Epithelial cell of proximal tubule (primary cell): ENCODE results near the gene ECHS1. TPM values are rescaled to one million over a fixed set of nuclear protein-coding genes. Genes with fewer than 3 reads are reported as not detected.

ENCODE experiments used
- DNase-seq: peaks from one replicate; pipeline ENCODE4 v3.0.0-alpha.2; 2011; ENCODE audit warnings: low read depth
- H3K4me3 ChIP-seq: 2 replicates; pipeline ENCODE4 v1.5.1; 2011; ENCODE audit warnings: low read depth, mild to moderate bottlenecking, low read length
- total RNA-seq: library from RNA; depleted of rRNA; stranded (reverse); fragments of >200 nt; gene quantifications from 2 replicates; pipeline ENCODE4 v1.2.3, GENCODE V29; 2015
- TF ChIP-seq, protein P1 (sequence below): conservative IDR thresholded peaks from 2 replicates; pipeline ENCODE4 v1.5.1; 2012; ENCODE audit warnings: low read depth, mild to moderate bottlenecking, low read length

ECHS1 gene
- total RNA-seq, 1 donor from 2014 or later = 130 TPM

DNA sequence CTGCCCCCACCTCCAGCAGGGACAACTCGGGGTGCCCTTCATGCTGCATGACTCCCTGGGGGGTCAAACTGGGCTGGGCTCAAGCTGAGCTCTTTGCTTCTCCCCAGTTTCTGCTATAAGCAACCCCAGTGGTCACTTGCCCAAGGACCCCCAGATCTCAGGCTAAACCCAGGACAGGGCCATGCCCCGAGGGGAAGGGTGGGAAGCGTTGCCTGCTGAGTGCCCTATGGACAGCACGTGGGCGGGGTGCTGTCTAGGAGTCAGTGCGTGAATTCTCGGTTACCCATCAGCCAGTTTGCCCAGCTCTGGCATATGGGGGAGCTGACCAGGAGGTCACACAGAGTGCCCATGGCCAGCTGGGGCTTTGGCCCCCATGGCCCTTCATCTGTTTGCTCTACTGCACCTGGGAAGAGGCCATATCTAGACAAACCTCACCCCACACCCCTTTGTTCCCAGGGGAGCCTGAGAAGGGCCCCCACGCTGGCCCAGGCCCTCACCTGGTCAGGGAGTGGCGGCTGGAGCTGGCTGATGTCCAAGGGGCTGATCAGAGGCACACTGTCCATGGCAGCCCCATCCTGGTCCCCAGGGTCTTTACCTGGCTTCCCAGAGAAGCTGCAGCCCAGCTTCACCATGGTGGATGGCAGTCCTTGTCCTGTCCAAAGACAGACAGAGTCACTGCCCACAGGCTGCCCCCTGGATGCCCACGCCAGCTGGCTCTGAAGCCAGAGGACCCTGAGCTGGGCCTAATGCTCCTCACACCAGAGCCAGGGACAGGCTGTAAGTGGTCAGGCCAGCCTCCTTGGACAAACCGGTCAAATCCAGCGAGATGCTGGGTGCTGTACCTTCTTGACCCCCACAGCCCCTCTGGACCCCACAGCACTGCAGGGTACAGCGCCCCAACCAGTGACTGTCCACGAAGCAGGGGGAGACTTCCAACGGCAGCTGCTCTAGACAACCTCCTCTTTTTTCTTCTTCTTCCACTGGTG is 44.5 kb downstream of the ECHS1 start:
- no peak overlapping the region for H3K4me3 ChIP-seq
- DNase-seq = no peak
- TF ChIP-seq, protein P1, sequence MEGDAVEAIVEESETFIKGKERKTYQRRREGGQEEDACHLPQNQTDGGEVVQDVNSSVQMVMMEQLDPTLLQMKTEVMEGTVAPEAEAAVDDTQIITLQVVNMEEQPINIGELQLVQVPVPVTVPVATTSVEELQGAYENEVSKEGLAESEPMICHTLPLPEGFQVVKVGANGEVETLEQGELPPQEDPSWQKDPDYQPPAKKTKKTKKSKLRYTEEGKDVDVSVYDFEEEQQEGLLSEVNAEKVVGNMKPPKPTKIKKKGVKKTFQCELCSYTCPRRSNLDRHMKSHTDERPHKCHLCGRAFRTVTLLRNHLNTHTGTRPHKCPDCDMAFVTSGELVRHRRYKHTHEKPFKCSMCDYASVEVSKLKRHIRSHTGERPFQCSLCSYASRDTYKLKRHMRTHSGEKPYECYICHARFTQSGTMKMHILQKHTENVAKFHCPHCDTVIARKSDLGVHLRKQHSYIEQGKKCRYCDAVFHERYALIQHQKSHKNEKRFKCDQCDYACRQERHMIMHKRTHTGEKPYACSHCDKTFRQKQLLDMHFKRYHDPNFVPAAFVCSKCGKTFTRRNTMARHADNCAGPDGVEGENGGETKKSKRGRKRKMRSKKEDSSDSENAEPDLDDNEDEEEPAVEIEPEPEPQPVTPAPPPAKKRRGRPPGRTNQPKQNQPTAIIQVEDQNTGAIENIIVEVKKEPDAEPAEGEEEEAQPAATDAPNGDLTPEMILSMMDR = no peak

DNA sequence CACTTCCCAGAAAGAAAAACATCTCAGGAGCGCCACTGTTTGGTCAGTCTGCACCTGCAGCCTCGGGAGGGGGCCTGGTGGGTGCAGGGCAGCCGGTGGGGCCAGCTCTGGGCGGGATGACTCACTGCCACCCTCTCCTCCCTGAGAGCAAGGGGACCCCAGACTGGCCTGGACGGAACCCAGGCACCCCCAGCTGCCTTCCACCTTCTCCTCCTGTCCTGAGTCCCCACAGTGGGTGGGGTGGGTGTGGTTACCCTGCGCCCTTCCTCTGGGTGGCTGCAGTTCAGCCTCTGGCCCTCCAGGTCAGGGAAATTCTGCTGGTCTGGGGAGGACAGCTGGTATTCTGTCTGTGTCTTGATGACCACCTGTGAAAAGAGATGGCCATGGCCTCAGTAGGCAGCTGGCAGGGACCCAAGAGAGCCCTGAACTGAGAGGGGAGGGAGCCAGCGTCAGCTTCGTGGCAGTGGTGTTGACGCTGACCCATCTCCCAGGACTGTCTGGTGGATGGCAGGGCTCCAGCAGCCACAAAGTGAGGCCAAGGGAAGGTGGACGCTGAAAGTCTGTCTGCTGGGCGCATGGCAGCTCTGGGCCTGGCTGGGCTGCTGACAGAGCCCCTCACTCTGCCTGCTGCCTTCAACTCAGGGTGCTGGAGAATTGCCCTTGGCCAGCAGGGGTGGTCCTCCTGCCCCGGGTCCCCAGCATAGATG is 45.4 kb downstream of the ECHS1 start:
- DNase-seq = no peak
- TF ChIP-seq, protein P1 = no peak
- H3K4me3 ChIP-seq = no peak overlapping the region

DNA sequence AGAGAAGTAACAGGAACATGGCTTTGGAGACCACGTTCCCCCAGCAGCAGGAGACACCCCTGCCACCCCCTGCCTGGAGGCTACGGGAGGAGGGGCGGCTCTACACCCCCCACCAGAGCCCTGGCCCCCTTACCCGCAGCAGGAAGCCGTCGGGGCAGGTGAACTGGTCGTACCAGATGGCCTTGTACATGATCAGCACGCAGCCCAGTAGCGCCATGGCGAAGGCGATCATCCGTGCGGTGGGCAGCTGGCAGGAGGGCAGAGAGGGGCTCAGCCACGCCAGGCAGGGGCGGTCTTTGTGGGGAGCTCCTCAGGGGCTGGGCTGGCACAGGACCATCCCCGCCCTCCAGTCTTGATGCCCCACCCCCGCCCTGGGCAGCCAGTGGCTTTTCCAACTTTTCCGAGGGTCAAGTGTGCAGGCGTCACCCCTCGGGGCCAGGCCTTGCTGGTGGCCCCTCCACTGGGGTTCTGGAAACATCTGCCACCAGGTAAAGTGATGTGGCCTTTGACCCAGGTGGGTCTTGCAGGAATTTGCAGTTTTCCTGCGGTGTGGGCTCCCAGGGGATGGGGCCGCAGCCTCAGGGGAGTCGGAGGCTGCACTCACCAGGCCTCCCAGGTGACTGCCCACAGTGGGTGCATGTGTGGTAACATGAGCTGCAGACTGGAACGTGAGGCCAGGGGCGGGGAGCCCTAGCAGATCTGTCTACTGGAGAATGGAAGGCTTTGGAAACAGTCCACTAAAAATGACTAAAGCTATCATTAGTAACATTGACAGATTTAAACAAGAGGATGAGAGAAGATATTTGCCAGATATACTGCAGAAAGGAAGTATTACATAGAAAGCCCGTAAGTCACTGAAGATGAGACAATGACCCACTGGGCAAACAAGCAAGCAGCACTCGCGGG is 46.2 kb downstream of the ECHS1 start:
- TF ChIP-seq, protein P1 = no peak
- no peak overlapping the region for H3K4me3 ChIP-seq
- no peak for DNase-seq

DNA sequence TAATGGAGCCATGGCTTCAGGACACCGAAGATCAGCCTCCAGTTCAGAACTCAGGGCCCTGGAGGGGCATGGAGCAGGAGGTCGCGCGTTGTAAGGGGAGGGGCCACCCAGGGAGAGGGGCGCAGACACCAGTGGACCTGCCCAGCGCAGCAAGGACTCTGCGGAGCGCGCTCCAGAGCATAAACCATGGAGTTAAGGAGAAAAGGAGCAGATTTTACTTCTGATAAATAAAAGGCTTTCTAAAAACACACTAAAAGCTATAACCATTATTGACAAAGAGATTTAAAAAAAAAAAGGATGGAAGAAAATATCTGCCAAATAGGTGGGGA is 47.0 kb downstream of the ECHS1 start:
- H3K4me3 ChIP-seq = peak overlapping the region; percentile 26
- no peak for DNase-seq
- TF ChIP-seq, protein P1 = no peak

DNA sequence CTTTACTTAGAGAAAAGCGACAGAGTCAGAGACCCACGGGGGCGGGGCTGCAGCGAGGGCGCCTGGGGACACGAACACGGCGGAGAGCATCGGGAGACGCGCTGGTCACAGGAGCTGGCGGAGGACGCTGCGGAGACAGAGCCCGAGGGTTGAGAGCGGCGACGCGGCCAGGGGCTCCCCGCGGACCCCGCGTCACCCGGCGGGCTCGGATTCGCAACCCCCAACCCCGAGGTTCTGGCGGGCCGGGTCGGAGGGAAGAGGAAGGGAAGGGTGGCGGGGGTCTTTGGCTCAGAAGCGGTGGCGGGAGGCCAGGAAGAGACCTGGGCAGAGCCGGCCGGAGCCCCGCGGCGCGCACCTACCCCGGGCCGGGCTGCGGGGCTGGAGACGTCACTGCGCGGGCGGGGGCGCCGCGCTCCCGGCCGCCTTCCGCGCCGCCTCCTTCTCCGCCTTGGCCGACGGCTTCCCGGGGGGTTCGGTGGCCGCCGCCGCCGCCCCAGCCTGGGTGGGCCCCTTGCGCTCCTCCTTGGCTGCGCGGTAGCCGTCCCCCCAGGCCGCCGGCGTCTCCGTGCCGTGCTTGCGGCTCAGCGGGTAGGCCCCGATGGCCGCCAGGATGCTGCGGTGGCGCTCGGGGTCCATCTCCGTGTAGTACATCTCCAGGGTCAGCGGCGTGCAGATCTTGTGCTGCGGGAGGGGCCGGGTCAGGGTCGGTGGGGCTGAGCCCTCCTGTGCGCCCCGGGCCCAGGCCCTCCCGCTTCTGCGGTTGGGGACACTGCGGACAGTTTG is 47.5 kb downstream of the ECHS1 start:
- TF ChIP-seq, protein P1 = no peak
- peak overlapping the region; percentile 51 for H3K4me3 ChIP-seq
- DNase-seq = no peak

DNA sequence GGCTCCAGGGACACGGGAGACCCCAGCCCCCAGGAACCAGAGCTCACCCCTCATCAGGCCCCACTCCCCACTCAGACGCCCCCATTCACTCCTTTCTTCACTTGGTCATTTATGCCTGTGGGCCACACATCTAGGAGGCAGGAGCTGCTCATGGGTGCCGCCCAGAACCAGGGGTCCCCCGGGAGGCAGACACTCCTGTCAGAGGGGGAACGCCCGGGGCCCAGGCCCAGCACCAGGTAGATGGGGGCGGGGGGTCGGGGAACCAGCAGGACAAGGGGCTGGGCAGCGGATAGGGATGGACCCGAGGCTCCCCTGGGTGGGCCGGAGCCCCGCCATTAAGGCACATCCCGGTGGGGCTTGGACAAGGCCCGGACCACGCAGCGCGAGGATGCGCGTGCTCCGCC is 48.3 kb downstream of the ECHS1 start:
- TF ChIP-seq, protein P1 = no peak
- peak overlapping the region; percentile 51 for H3K4me3 ChIP-seq
- DNase-seq = no peak
